Epithelial cell of prostate (primary cell): ENCODE measurements around the gene GBX1.

ENCODE experiments used
- DNase-seq: peaks from one replicate; pipeline ENCODE4 v3.0.0-alpha.2; 2011; ENCODE audit warnings: low read depth, low spot score
- H3K27ac ChIP-seq: fragments of 450-650 bp; 2 replicates; pipeline ENCODE4 v1.5.1; 2017; ENCODE audit warnings: mild to moderate bottlenecking

Gene GBX1

GRCh38 chr7:151141855-151142685 is 25.4 kb downstream of the GBX1 start:
- no peak for DNase-seq
- no peak overlapping the region for H3K27ac ChIP-seq

DNA sequence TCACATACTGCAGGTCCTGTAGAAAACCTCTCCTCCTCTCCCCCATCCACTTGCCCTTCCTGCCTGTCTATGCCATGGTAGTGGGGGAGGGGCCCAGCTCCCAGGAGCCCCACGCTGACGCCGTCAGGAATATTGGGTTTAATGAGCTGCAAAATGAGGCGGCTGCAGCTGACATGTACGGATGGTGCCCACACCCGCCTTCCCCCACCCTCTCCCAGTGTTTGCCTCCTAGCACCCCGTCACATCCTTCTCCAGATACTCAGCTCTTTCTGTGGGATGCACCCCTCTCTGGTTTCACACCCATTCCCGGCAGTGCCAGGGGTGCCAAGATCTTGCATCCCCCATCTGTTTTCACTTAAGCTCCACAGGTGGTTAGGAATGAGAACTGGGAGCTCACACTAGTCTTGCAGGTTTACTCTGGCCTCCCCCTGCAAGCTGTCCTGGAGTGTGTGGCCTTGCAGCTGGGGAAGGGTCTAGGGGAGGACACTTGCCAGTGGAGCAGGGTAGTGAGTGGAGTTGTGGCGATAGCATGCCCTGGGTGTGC is 26.1 kb downstream of the GBX1 start:
- no peak overlapping the region for H3K27ac ChIP-seq
- no peak for DNase-seq

- no peak for DNase-seq
- H3K27ac ChIP-seq: no peak overlapping the region
Measured at GRCh38 chr7:151140826-151141225, 26.7 kb downstream of the GBX1 start.

- H3K27ac ChIP-seq: no peak overlapping the region
- no peak for DNase-seq
Measured at GRCh38 chr7:151139791-151140190, 27.7 kb downstream of the GBX1 start.

DNA sequence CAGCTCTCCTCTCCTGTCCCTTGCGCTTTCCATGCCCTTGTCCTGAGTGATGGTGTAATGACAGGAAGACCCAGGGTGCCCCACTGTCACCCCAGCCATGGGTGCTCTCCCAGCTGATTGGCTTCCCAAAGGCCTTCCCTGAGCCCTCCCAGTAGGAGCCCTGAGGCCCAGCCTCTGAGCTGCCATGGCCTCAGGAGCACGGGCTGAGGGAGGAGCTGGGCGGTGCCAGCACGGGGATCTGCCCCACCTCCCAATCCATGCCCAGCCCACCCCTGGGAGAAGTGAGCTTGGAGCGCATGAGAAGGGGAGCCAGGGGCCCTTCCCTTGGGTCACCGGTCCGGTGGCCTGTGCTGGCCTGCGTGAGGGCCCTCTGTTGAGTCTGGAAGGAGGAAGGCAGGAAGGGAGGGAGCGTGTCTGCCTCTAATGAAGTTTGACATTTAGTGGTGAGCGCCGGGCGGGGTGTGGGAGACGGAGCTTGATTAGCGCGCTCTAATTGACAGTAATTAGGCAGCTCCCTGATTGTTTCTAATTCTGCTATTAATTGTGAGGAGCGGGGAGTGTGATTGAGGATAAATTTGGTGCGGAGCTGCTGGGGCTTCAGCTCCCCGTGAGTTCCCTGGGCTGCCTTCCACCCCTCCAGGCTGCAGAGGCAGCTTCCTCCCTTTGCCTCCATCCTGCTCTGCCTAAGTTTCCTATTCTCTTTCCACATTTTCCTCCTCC is 28.3 kb downstream of the GBX1 start:
- H3K27ac ChIP-seq: no peak overlapping the region
- no peak for DNase-seq

DNA sequence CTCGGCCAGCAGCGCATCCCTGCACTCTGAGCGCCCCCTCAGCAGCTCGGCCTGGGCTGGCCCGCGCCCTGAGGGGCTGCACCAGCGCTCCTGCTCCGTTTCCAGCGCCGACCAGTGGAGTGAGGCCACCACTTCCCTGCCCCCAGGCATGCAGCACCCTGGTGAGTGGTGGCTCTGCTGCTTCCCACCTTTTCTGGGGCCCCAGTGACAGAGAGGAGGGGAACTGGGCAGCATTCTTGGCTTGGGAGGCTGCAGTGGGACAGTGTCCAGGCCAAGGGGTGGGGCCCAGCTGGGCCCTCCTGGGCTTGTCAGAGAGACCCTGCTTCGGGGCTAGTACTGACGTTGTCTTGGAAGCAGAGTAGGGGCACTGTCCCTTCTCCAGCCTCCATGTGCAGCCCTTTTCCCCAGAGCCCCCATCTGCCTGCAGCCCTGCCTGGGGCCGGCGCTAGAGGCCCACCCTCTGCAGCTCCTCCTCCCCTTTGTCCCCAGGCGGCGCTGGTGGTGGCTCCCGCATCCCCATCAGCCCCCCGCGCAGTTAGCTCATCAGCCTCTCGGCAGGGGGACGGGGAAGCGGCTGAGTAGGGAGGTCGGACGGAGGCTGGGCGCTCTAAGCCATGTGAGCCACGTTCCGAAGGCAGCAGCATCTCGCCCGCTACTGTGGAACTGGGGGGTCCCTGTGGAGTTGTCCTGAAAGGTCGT is 29.2 kb downstream of the GBX1 start:
- no peak for DNase-seq
- H3K27ac ChIP-seq: no peak overlapping the region

DNA sequence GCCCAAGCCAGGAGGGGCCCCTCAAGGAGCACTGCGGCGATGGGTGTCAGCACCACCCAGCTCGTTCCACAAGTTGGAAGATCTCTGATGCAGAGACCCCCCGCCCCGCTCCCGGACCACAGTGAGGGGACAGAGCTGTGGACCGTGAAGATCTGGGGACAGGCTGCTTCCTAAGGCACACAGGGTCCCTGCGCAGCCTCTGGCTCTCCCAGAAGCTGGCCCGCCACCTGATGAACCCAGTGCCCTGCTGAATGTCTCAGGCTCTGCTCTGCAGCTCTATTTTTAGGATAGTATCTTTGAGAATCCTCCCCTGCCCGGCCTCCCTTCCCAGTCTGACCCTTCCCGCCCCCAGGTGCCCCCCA is 29.7 kb downstream of the GBX1 start:
- no peak for DNase-seq
- H3K27ac ChIP-seq: no peak overlapping the region

DNA sequence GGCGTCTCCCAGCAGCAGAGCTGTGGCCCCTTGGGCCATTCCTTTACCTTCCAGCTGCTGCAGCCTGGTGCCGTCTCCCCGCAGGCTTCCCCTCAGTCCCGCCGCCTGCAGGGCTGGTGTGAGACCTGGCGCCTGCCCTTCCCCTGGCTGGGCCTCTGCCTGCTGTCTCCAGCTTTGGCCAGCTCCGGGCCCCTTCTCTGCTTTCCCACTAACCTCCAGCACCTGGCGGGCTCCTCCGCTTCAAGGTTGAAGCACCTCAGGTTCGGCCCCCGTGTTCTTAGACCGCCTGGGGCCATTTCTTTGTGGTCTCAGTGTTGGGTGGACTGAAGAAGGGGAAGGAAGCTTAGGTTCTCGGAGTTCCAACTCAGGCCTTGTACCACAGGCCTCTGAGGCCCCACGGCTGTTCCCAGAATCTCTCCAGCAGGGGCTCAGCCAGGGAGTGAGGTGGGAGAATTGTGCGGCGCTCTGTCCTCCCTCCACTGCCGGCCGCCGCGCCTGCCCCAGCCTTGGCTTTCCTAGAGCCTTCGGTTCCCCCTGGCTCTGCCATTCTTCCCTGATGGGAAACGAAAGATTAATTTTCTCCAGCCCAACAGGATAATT is 30.3 kb downstream of the GBX1 start:
- DNase-seq: no peak
- H3K27ac ChIP-seq: no peak overlapping the region

GRCh38 chr7:151135866-151136843 is 31.3 kb downstream of the GBX1 start:
- no peak for DNase-seq
- no peak overlapping the region for H3K27ac ChIP-seq

DNA sequence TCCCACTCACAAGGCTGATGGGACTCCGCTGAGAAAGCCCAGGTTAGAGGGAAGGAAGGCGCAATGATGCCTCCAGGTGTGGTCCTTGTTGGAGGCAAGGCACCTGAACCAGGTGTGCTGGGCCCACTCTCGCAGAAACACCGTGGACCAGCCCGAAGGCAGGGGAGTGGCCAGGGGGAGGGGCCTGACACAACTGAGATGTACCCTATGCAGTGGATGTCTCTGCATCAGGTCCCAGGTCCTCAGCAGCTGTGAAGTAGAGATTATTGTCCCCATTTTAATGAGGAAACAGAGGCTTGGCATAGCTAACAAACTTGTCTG is 32.0 kb downstream of the GBX1 start:
- no peak for DNase-seq

GRCh38 chr7:151134743-151135524 is 32.6 kb downstream of the GBX1 start:
- no peak overlapping the region for H3K27ac ChIP-seq
- no peak for DNase-seq

More for the DNA sequence above, 32.0 kb downstream of the GBX1 start:
- H3K27ac ChIP-seq: no peak overlapping the region

- no peak overlapping the region for H3K27ac ChIP-seq
- DNase-seq: no peak
Measured at GRCh38 chr7:151133986-151134742, 33.3 kb downstream of the GBX1 start.

DNA sequence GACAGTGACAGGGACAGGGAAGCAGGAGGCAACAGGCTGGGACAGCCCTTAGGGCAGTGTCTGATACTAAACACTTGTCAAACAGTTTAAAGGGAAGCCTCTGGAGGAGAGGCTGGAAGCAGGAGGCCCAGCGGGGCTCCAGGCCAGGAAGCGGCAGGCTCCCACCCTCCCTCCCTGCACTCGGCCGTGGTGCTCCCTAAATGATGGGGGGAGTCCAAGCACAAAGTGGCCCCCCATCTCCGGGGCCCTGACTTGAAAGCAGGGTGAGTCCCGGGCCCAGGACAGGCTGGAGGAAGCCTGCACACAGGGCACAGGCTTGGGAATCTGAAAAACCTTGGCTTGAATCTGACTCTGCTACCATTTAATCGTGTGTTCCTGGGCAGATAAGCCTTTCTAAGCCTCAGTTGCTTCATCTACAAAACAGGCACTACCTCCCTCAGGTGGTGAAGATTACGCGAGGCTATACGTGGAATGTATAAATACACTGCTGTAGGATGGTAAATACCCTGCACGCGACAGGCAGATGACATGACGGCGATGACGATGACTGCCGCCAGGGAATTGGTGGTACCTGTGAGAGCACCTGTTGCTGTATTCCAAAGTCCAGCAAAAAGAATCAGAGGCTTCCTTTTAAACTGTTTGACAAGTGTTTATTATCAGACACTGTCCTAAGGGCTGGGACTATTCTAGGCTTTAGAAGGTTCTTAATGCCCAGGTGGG is 34.1 kb downstream of the GBX1 start:
- DNase-seq: no peak
- no peak overlapping the region for H3K27ac ChIP-seq

- no peak overlapping the region for H3K27ac ChIP-seq
- DNase-seq: no peak
Measured at GRCh38 chr7:151132461-151133205, 34.9 kb downstream of the GBX1 start.

- H3K27ac ChIP-seq: no peak overlapping the region
- DNase-seq: no peak
Measured at GRCh38 chr7:151131592-151132293, 35.8 kb downstream of the GBX1 start.

- H3K27ac ChIP-seq: no peak overlapping the region
- no peak for DNase-seq
Measured at GRCh38 chr7:151131224-151131591, 36.3 kb downstream of the GBX1 start.
